HS-27A (cell line): ENCODE measurements around the gene PLN.

ENCODE experiments used
- DNase-seq: peaks from one replicate; pipeline ENCODE4 v3.0.0-alpha.2; 2012; ENCODE audit warnings: low read depth, missing footprints

PLN gene

DNA sequence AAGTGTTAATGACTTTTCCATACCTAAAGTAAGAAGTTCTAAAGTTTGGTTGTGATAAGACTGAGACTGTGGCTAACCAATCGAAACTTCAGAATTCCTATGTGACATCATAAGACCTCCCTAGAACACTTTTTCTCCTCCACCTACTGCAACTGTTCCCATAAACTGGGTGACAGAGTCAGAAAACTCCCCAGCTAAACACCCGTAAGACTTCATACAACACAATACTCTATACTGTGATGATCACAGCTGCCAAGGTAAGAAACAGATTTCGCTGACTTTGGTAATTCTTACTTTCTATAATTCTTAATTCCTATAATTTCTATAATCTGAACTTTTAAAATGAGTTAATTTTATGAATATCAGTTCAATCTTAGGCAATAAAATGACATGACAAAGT lies at the start of gene PLN:
Gene PLN (plus strand): TSS at position 161 of the 400 bp plus-strand sequence. CDS start 10,626 bp downstream, outside the sequence.
- DNase-seq: no peak

DNA sequence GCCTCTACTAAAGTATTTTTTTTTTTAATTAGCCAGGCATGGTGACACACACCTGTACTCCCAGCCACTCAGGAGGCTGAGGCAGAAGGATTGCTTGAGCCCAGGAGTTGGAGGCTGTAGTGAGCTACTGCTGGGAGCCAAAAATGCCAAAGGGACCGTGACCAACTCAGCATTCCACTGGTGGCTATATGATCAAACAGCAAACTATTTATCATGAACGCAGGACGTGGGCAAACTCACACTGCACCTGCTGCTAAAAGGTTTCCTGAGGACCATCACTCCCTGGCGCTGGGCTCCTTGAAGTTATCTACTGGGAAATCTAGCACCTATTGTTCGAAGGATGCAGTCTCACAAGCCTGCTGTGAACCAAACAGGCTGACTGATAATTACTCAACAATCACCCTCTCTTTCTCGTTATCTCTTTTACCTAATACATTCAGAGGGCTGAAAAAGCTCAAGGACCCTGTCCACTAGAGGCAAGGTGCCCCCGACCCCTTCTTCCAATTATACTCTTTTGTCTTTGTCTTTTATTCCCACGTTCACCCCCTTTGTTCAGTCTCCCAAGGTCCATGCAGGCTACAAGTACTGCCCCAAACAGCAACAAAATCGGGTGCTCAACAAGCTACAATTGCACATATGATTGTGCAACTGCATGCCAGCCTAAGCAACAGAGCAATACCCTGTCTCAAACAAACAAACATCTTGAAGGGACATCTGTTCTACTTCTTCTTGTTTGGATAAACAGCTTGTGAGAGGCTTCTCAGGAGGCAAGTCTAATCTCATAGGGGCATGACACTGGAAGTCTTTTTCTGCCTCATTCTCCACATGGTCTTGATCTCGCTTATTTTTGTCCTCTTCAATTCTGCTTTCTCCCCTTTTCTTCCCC lies 47.7 kb upstream of the PLN start:
- DNase-seq: no peak

DNA sequence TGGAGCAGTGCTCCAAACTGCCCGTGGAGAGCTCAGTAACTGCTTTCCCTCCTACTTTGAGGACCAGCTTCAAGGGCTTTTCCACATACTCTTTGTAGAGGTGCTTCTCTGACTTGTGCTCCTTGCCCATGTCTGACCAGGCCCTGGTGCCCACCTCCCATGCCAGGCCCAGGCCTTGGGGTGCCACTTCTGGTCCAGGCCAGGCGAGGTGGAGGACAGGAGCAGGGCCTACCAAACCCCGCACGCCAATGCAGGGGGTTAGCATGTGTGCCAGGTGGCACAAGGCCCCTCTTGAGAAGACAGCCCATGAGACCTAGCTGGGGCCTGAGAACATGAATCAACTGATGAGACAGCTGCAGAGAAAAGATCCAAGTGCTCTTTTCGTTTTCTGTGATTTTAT lies 47.0 kb upstream of the PLN start:
- DNase-seq: no peak

DNA sequence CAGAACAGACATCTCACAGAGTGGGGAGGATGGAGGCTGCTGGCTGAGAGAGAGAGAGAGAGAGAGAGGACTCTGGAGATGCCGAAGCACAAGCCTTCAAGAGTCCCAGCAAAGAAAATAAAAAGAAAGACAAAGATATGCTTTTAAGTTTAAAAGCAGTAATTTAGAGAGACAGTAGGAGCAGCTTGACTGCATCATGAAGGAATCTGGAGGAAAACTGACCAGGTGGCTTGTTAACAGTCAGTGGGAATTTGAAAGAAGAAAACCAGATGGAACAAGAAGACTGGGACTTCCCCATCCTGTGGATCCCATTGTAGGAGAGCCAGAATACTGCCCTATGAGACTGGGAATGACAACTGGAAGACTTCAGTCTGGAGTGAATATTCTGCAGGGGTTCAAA lies 46.3 kb upstream of the PLN start:
- DNase-seq: no peak

DNA sequence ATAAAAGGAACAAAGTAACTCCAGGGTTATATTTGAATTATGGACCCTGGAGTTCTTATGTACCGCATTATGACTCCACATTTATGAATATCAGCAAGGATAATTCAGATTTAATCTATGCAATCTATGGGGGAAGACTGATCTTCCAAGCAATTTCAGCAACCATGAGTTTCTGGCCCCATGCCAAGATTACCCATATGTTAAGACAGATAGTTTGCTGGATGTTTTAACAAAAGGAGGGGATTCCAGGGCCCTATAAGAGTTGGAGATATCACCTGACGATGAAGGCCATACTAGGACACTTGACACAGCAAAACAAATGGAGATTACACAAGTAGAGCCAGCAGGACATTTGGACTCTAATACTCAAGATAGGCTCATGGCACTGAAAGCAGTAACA lies 45.9 kb upstream of the PLN start:
- DNase-seq: no peak

DNA sequence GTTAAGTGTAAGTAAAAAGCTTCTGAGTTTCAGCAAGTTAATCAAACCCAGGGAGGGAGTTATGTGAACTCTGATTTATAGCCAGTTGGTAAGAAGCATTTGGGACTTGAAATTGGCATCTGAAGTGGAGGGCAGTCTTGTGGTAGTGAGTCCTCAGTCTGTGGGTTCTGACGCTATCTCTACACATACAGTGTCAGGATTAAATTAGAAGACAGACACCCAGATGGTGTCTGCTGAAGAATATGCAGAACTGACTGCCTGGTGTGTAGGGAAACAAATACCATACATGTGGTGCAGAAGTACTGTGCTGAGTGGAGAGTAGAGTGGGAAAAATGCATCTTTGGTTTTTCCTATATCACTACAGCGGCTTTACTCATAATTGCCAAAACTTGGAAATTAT lies 43.5 kb upstream of the PLN start:
- no peak for DNase-seq

DNA sequence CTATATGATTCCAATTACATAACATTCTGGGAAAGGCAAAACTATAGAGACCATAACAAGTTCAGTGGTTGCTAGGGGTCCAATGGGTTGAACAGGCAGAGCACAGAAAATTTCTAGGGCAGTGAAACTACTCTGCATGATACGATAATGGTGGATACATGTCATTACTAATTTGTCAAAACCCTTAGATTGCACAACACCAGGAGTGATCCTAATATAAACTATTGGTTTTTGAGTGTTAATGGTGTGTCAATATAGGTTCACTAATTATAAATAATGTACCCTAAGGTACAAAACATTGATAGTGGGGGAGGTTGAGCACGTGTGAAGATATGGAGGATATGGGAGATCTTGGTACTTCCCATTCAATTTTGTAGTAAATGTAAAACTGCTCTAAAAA lies 42.4 kb upstream of the PLN start:
- no peak for DNase-seq

DNA sequence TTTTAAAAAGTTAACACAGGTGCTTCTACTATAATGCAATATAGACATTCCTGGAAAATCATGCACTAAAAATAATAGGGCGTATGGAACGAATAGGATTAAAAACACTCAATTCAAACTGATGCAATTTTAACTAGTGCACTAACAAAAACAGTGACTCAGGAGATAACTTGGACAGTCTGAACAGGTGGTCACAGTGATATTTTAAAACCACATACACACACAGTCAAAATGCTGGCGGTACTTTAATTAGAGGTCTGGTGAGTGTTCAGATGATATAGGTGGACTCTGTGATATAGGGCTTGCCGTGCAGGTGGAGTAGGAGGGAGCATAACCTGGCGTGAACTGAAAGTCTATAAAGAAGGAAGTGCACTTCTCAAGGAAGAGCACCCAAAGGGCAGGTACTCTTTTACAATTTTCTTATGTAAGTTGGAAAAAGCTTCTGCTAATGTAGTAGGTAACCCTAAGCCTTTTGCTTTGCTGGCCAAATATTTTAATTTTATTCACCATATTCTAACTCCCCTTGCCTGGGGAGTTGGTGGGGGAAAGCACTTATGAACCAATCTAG lies 41.9 kb upstream of the PLN start:
- no peak for DNase-seq

DNA sequence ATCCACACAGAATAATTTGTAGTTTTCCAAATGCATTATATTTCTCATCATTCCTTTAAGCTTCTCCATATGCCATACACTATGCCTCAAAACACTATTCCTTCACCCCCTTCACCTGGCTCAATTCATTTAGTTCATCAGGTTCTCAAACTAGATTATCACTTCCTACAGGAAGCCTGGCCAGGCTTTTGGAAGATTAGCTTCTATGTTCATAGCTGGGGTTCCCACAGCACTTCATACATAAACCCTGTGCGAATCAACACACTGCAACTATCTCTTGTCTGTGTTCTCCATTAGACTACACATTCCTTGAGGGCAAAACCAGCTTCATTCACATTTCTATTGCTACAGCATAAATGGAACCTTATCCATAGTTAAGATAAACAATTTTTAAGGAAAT lies 40.5 kb upstream of the PLN start:
- DNase-seq: no peak

DNA sequence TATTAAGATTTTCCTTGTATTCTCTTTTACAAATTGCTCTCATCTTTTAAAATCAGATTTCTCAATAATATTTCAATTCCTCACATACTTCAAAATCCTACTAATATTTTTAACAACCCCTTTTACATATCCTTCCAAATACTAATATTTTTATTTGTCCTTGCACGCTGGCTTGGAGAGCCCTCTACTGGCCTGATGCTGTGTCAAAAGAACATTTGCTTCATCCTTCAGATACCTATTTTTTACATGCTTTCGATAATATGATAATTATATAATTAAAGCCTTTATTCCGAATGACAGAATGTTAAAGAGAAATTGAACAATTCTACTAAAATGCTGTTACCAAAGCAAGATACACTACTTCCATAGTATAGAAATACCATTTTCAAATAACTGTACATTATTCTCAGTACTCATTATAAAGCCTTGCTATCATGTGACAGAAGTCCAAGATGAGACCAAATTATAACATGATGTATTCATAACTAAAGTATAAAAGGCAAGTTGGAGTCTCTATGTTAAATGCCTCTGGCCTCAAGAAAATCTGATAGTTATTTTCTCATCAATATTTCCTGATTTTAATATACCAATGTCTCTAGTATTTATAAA lies 39.0 kb upstream of the PLN start:
- DNase-seq: peak; percentile 11

DNA sequence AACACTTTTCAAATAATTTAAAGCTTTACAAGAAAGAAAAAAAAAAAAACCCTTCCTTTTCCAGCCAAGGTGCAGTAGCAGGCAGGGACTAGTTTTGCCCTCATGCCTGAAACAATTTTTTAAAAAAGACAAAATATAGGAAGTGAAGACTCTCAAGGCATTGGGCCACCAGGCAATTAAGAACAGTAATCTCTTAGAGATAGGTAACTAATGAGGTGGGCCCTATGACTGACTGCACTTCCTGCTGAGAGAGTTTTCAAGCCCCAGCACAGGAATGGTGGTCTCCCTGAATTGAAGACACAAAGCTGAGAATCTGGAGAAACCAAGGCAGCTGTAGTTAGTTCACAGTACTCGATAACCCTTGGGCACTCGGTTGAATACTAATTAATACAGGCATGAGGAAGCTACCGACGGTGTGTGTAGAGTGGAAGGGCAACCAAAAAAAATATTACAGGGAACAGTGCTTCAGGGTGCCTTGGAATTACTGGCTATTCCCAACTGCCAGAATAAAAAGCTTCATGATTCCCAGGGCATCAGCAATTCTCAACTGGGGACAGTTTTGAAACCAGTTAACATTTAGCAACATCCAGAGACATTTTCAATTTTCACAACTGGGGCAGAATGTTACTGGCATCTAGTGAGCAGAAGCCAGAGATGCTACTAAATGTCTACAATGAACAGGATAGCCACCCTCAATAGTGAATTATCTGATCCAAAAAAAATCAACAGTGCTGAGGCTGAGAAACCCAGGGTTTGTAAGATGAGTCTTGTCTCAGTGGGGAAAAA lies 36.0 kb upstream of the PLN start:
- no peak for DNase-seq

DNA sequence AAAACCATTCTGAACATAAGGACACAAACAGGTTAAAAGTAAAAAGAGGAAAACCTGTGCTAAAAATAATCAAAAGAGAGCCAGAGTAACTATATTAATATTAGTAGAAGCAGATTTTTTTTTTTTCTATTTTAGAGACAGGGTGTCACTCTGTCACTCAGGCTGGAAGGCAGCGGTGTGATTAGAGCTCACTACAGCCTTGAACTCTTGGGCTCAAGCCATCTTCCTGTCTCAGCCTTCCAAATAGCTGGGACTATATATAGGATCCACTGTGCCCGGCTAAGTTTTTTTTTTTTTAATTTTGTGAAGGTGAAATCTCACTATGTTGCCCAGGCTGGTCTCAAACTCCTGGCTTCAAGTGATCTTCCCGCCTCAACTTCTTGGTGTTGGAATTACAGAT lies 33.4 kb upstream of the PLN start:
- DNase-seq: no peak

DNA sequence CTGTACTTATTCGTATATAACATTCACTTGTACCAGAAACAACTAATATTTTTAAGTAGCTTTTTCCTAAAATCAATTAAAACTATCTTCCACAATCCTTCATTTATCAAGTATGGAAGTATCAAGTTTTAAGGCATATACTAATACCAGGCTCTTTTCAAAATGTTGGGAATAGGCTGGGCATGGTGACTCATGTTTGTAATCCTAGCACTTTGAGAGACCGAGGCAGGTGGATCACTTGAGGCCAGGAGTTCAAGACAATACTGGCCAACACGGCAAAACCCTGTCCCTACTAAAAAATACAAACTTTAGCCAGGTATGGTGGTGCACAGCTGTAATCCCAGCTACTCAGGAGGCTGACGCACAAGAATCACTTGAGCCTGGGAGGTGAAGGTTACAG lies 25.7 kb upstream of the PLN start:
- DNase-seq: no peak

DNA sequence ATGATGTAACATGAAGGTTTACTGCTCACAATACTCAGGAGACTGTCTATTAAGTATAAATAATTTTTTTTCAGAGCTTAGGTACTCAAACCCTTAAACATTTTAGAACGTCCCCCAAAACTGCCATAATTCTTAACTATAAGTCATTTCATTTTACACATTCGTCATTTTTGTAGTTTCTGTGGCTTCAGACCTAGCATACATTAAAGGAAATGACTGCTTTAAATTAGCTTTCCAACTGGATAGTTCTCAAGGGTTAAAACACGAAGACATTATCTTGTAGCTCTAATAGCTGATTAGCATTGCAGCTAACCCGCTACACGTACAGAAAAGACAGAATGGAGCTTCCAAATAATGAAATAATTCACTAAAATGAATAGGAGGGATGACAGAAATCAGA lies 24.9 kb upstream of the PLN start:
- no peak for DNase-seq

DNA sequence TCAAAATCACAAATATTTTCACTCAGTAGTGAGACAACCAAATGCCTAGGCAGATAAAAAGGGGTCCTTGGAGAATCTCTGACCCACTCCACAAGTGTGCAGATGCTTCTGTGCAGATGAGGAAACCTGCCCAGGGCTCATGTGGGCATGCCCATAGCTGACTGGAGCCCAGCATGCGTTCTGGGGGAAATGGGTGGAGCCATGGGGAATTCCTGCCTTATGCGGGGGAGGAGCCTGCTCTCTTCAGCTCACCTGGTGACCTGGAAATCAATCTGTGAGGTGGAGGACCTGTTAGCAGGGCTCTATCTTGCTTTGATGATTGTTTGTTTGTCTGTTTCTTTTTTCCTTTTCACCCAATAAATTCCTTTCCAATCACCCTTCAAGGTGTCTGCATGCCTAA lies 23.4 kb upstream of the PLN start:
- no peak for DNase-seq

DNA sequence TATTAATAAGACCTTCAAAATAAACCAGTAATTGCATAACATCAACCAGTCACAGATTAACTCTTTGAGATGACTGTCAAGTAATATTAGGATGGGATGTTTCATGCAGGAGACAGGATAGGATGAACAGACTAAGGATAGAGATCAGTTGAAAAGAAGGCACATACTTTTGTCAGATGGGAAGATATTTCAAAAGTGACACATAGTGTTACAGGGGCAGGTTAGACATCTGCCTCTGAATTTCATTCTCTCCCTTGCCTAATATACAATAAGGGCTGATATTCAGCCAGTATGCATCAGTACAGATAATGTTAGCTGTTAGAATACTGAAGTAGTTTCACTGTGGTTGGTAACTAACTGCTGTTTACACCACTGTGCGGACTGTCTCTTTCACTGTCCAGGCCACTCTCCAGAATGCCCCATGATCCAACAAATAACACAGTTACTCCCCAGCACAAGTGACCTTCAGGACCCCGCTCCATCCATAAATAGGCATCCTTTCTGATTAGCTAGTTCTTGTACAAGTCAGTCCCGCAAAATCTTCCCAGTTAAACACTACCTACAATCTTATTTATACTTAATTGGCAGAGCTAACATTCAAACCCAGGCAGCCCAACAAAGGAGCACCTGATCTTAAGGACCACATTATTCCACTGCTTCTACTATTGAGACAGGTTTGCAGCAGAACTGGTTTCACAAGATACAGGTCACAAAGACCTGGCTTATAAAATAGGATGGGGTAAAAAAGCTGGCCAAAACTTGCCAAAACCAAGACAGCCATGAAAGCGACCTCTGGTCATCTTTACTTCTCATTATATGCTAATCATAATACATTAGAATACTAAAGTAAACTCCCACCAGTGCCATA lies 21.9 kb upstream of the PLN start:
- no peak for DNase-seq

DNA sequence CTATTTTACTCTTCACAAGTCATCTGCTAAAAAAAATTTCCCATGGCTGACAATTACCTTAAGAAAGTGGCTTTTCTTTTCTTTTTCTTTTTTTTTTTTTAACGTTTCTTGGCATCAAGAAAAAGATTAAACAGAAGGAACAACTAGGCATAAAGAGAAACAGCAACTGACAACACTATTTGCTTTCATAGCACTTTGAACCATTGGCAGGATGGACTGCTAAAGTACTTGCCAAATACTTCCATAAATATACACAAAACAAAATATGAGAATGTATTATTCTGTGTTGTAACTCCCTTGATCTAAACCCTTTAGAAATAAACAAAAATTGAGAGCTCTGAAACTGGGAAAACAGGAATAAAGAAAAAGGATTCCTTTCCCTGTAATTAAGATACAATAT lies 20.0 kb upstream of the PLN start:
- DNase-seq: no peak

DNA sequence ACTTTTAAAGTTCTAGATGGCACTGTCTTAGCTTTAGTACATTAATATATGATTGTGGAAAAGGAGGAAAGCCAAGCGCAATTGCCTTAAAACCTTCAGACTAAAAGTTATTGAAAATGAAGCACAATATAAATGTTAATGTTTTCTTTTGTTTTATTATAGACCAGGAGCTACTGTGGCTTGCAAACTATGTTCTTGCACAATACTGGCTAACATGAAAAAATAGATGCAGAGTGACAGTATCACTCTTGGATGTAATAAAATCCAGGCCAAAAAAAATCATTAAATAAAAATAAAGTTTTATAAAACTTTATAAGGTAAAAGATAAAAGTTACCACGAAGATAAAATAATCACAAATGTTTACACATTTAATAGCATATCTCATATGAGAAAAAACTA lies 18.3 kb upstream of the PLN start:
- no peak for DNase-seq

DNA sequence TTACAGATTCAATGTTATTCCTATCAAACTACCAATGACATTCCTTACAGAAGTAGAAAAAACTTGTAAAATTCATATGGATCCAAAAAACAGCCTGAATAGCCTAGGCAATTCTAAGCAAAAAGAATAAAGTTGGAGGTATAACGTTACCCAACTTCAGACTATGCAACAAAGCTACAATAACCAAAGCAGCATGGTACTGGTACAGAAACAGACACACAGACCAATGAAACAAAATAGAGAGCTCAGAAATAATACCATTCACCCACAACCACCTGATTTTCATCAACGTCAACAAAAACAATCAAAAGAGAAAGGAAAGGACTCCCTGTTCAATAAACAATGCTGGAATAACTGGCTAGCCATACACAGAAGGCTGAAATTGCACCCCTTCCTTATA lies 17.2 kb upstream of the PLN start:
- DNase-seq: no peak

DNA sequence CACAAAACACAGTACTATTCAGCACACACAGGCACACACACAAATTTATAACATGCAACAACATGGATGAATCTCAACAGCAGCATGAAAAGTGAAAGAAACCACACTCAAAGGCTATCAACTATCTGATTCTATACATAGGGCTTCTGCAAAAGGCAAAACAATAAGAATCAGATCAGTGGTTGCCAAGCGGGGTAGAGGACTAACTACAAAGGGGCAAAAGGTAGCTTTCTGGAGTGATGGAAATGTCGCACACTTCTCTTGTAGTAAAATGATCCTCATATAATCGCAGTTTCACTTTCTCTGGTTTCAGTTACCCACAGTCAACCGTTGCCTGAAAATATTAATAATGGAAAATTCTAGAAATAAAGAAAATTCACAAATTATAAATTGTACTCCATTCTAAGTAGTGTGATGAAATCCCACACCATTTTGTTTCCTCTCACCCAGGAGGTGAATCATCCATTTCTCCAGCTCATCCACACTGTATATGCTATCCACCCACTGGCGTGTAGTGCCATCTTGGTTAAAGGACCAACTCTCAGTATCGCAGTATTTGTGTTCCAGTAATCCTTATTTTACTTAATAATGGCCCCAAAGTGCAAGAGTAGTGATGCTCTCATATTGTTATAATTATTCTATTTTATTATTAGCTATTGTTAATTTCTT lies 12.8 kb upstream of the PLN start:
- DNase-seq: no peak

DNA sequence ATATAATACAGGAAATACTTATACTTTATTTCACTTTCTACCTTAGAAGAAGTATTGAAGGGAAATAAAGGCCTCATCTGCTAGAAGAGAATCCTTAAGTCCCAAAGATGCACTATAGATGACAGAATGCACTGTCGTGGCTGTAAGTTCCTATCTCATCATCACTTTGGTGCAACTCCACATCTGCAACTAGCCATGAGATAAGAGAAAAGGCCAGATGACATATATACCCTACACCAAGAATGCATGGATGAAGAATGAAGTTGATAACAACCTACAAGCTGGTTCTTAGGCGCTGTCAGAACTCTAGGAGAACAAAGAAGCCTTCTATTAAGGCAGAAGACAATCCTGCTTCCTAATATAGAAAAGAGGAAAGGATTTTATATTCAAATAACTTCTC lies 11.6 kb upstream of the PLN start:
- DNase-seq: no peak
